ENCODE results near the gene SMTN.

DNA sequence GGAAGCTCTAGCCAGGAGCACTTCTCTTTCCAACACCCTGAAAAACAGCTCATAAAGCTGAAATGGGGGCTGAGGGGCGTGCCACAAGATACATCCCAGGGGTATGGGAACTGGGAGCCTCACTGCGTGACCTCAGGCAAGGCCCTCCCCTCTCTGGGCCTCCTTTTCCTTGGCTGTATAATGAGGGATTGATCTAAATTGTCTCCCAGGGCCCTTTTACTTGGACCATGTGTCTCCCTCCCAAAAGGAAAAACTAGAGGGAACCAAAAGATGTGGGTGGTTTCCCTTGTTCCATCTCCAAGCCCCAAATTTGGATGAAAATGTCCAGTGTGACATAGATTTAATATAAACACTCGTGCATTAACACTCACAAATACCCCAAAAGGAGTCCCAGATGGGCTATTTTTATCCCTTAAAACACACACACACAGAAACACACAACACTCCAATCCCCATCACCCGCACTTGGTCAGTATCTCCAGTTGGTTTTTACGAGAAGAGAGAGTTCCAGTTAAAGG lies 25.9 kb upstream of the SMTN start:
- TF ChIP-seq TAF1 (IDR thresholded peaks at IDR 0.05; ENCODE audit: low read depth) (no peak), RAD21 (IDR thresholded peaks at IDR 0.05; ENCODE audit: low read depth) (no peak), EP300 (IDR thresholded peaks at IDR 0.05; ENCODE audit: borderline replicate concordance) (no peak), EGR1 (IDR thresholded peaks at IDR 0.05) (no peak), NFIC (IDR thresholded peaks at IDR 0.05) (no peak), YY1 (IDR thresholded peaks at IDR 0.05; ENCODE audit: low read depth) (no peak), TCF12 (IDR thresholded peaks at IDR 0.05; ENCODE audit: low read depth) (no peak), REST (IDR thresholded peaks at IDR 0.05; ENCODE audit: low read depth) (no peak), ZBTB7A (IDR thresholded peaks at IDR 0.05; ENCODE audit: low read depth) (no peak), CREB1 (IDR thresholded peaks at IDR 0.05; ENCODE audit: low read depth) (no peak), CEBPB (IDR thresholded peaks at IDR 0.05) (no peak)
- TF ChIP-seq, protein P1, sequence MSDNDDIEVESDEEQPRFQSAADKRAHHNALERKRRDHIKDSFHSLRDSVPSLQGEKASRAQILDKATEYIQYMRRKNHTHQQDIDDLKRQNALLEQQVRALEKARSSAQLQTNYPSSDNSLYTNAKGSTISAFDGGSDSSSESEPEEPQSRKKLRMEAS (IDR thresholded peaks at IDR 0.05), result no peak
- TF ChIP-seq, protein P2, sequence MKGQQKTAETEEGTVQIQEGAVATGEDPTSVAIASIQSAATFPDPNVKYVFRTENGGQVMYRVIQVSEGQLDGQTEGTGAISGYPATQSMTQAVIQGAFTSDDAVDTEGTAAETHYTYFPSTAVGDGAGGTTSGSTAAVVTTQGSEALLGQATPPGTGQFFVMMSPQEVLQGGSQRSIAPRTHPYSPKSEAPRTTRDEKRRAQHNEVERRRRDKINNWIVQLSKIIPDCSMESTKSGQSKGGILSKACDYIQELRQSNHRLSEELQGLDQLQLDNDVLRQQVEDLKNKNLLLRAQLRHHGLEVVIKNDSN (IDR thresholded peaks at IDR 0.05), result no peak

All from Ishikawa (cell line).